Heart left ventricle (tissue), 13 donors: ENCODE data around the gene RPL31.

ENCODE experiments used
- POLR2A ChIP-seq, 2 donors: fragments of 450-650 bp; IDR thresholded peaks; one replicate each; pipeline ENCODE4 v1.6.1; 2017; ENCODE audit warnings: antibody characterized with exemption in 2 of 2, mild to moderate bottlenecking in 2 of 2, moderate library complexity in 2 of 2
- TF ChIP-seq, protein P1 (sequence below), 12 donors: fragments of 200-600 bp; sonication (generic) in 4 of 12; IDR thresholded peaks; one replicate each; pipeline versions ENCODE4 v1.5.0 to v1.8.0; 2018 to 2022; ENCODE audit warnings: antibody characterized with exemption in 12 of 12, mild to moderate bottlenecking in 5 of 12
- donor health status: ischemic (EF 13 %, LVEDD 7.1; RV severe dilation, severe dysfunction).
- donor health status: DM: no; HTN: yes; CAD: no.
- donor health status: DM: no; HTN: no; CAD: no.
- donor health status: ischemic (EF 25% LVEDD 6.9; RV normal size, moderate dysfunction).
- donor health status: ischemic (EF 25% LVEDD 5.7; RV mildly dilated, moderate dysfunction).
- donor health status: ischemic (EF 35%, LVEDD 5.7; RV mildly dilated, moderate dysfunction).
- donor health status: nonischemic (EF 11% LVEDD 7.7; RV severe dilation, severe dysfunction).
- donor health status: DM: yes; HTN: yes; CAD: no.
- donor health status: PGD.
- donor health status: ischemic (EF 29% LVEDD 5.4; RV normal size, mild dysfunction).
- donor health status: nonischemic (EF 23%, LVEDD 6.1; RV moderate dilation, normal function).

GRCh38 chr2:100997509-100998234, 4.4 kb upstream of the RPL31 start:
- TF ChIP-seq, protein P1, sequence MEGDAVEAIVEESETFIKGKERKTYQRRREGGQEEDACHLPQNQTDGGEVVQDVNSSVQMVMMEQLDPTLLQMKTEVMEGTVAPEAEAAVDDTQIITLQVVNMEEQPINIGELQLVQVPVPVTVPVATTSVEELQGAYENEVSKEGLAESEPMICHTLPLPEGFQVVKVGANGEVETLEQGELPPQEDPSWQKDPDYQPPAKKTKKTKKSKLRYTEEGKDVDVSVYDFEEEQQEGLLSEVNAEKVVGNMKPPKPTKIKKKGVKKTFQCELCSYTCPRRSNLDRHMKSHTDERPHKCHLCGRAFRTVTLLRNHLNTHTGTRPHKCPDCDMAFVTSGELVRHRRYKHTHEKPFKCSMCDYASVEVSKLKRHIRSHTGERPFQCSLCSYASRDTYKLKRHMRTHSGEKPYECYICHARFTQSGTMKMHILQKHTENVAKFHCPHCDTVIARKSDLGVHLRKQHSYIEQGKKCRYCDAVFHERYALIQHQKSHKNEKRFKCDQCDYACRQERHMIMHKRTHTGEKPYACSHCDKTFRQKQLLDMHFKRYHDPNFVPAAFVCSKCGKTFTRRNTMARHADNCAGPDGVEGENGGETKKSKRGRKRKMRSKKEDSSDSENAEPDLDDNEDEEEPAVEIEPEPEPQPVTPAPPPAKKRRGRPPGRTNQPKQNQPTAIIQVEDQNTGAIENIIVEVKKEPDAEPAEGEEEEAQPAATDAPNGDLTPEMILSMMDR (IDR thresholded peaks at IDR 0.05), result no peak
- no peak for TF ChIP-seq POLR2A (IDR thresholded peaks at IDR 0.05)
